Skeletal muscle tissue (tissue), 4 donors: Measurements from ENCODE around the gene PIP. TPM values are rescaled to one million over a fixed set of nuclear protein-coding genes. Genes with fewer than 3 reads are reported as not detected.
A peak's percentile ranks its signal among the peaks of the same experiment; 100 is the strongest.
"Not testable (repeated sequence)": the region's sequence is repeated elsewhere in the genome, so short reads cannot be mapped to it uniquely, and the experiment has no call there.

Experiments
- H3K27ac ChIP-seq: one replicate; pipeline ENCODE4 v1.7.0; 2013; ENCODE audit warnings: mild to moderate bottlenecking, low read depth, low read length, inconsistent platforms
- H3K27me3 ChIP-seq, 3 donors: one replicate each; pipeline ENCODE4 v1.7.0; 2013; ENCODE audit warnings: low read length in 3 of 3; ENCODE audit not compliant: control insufficient read depth in 3 of 3, insufficient read depth in 3 of 3
- H3K36me3 ChIP-seq, 3 donors: one replicate each; pipeline ENCODE4 v1.7.0; 2013; ENCODE audit warnings: low read length in 3 of 3; ENCODE audit not compliant: control insufficient read depth in 3 of 3, insufficient read depth in 3 of 3
- H3K4me1 ChIP-seq, 3 donors: one replicate each; pipeline ENCODE4 v1.7.0; 2013; ENCODE audit warnings: low read length in 3 of 3, mild to moderate bottlenecking in 3 of 3; ENCODE audit not compliant: control insufficient read depth in 3 of 3, insufficient read depth in 3 of 3
- H3K4me3 ChIP-seq, 3 donors: one replicate each; pipeline ENCODE4 v1.7.0; 2013; ENCODE audit warnings: low read length in 3 of 3
- H3K9ac ChIP-seq, 3 donors: one replicate each; pipeline ENCODE4 v1.7.0; 2013; ENCODE audit warnings: low read length in 3 of 3, mild to moderate bottlenecking in 3 of 3, moderate library complexity in 2 of 3, low read depth in 1 of 3
- H3K9me3 ChIP-seq, 3 donors: one replicate each; pipeline ENCODE4 v1.7.0; 2013; ENCODE audit warnings: low read length in 3 of 3; ENCODE audit not compliant: control insufficient read depth in 3 of 3
- total RNA-seq: library from RNA; depleted of rRNA; stranded (reverse); fragments of >200 nt; gene quantifications from one replicate; pipeline ENCODE4 v1.2.3, GENCODE V29; 2014
- donor health status: Osteomylitis.

The PIP gene
- total RNA-seq, 1 donor from 2014 or later: not detected

- not testable (repeated sequence) for H3K9ac ChIP-seq, H3K36me3 ChIP-seq, H3K27ac ChIP-seq, H3K27me3 ChIP-seq, H3K4me3 ChIP-seq, H3K4me1 ChIP-seq, H3K9me3 ChIP-seq
These were observed 8.6 kb upstream of the PIP start for GRCh38 chr7:143123326-143123725.

- no peaks in the 10 kb centered on the region for H3K4me1 ChIP-seq
- H3K27me3 ChIP-seq: no peaks in the 10 kb centered on the region
- no peak overlapping the region for H3K27ac ChIP-seq
- H3K4me3 ChIP-seq: no peak overlapping the region
- no peaks in the 10 kb centered on the region for H3K36me3 ChIP-seq
- H3K9ac ChIP-seq: no peak overlapping the region
- H3K9me3 ChIP-seq: peaks cover 0 to 4% (median 3%) of the 10 kb centered on the region in 3 donors
These were observed 5.7 kb upstream of the PIP start for GRCh38 chr7:143126146-143126545.

GRCh38 chr7:143129051-143129450 lies 2.8 kb upstream of the PIP start:
- H3K4me3 ChIP-seq: no peak overlapping the region
- no peaks in the 10 kb centered on the region for H3K36me3 ChIP-seq
- no peaks in the 10 kb centered on the region for H3K4me1 ChIP-seq
- H3K9me3 ChIP-seq: peaks cover 0 to 4% (median 3%) of the 10 kb centered on the region in 3 donors
- no peaks in the 10 kb centered on the region for H3K27me3 ChIP-seq
- no peak overlapping the region for H3K27ac ChIP-seq
- H3K9ac ChIP-seq: no peak overlapping the region

GRCh38 chr7:143129477-143129876 lies 2.4 kb upstream of the PIP start:
- Histone ChIP-seq H3K36me3 (no peaks in the 10 kb centered on the region), H3K9ac (no peak overlapping the region), H3K27me3 (no peaks in the 10 kb centered on the region)

GRCh38 chr7:143130541-143130940 lies 1.3 kb upstream of the PIP start:
- Histone ChIP-seq H3K4me3 (no peak overlapping the region), H3K9me3 (peaks cover 0 to 2% (median under 1%) of the 10 kb centered on the region in 3 donors), H3K27ac (no peak overlapping the region), H3K27me3 (no peaks in the 10 kb centered on the region), H3K36me3 (no peaks in the 10 kb centered on the region), H3K9ac (no peak overlapping the region), H3K4me1 (no peaks in the 10 kb centered on the region)

More at GRCh38 chr7:143129477-143129876, 2.4 kb upstream of the PIP start:
- Histone ChIP-seq H3K4me1 (no peaks in the 10 kb centered on the region), H3K27ac (no peak overlapping the region), H3K9me3 (peaks cover 0 to 4% (median 3%) of the 10 kb centered on the region in 3 donors), H3K4me3 (no peak overlapping the region)

GRCh38 chr7:143147070-143147469 lies 15.2 kb downstream of the PIP start:
- Histone ChIP-seq H3K9me3 (no peaks in the 10 kb centered on the region), H3K27ac (no peak overlapping the region), H3K4me3 (no peak overlapping the region), H3K4me1 (no peaks in the 10 kb centered on the region), H3K9ac (no peak overlapping the region), H3K36me3 (no peaks in the 10 kb centered on the region), H3K27me3 (no peaks in the 10 kb centered on the region)

- Histone ChIP-seq H3K36me3 (no peaks in the 10 kb centered on the region), H3K9me3 (no peaks in the 10 kb centered on the region), H3K4me1 (no peaks in the 10 kb centered on the region), H3K9ac (no peak overlapping the region), H3K4me3 (no peak overlapping the region), H3K27ac (no peak overlapping the region), H3K27me3 (no peaks in the 10 kb centered on the region)
These were observed 16.2 kb downstream of the PIP start for GRCh38 chr7:143148050-143148449.

GRCh38 chr7:143148651-143149050 lies 16.8 kb downstream of the PIP start:
- H3K9ac ChIP-seq: no peak overlapping the region
- H3K9me3 ChIP-seq: no peaks in the 10 kb centered on the region
- H3K36me3 ChIP-seq: no peaks in the 10 kb centered on the region
- no peak overlapping the region for H3K4me3 ChIP-seq
- no peaks in the 10 kb centered on the region for H3K4me1 ChIP-seq
- no peaks in the 10 kb centered on the region for H3K27me3 ChIP-seq
- H3K27ac ChIP-seq: no peak overlapping the region

- H3K9ac ChIP-seq, H3K27me3 ChIP-seq, H3K9me3 ChIP-seq, H3K4me1 ChIP-seq, H3K27ac ChIP-seq, H3K4me3 ChIP-seq, H3K36me3 ChIP-seq: not testable (repeated sequence)
These were observed 18.8 kb downstream of the PIP start for GRCh38 chr7:143150696-143151095.

- H3K27me3 ChIP-seq, H3K9ac ChIP-seq, H3K4me3 ChIP-seq, H3K9me3 ChIP-seq, H3K4me1 ChIP-seq, H3K36me3 ChIP-seq, H3K27ac ChIP-seq: not testable (repeated sequence)
These were observed 26.7 kb downstream of the PIP start for GRCh38 chr7:143158617-143159016.

- H3K4me3 ChIP-seq: no peak overlapping the region
These were observed 39.8 kb downstream of the PIP start for GRCh38 chr7:143171697-143172096.

More at GRCh38 chr7:143171697-143172096, 39.8 kb downstream of the PIP start:
- H3K4me1 ChIP-seq: peaks cover 0 to 5% (median 0%) of the 10 kb centered on the region in 3 donors
- no peaks in the 10 kb centered on the region for H3K36me3 ChIP-seq
- H3K27me3 ChIP-seq: no peaks in the 10 kb centered on the region
- H3K9ac ChIP-seq: peak overlapping the region in 2 of 3 donors; percentile 28 to 57
- no peaks in the 10 kb centered on the region for H3K9me3 ChIP-seq
- peak overlapping the region; percentile 37 for H3K27ac ChIP-seq
